NB4 (cell line): Measurements from ENCODE around the gene DMAC2L.

Source experiments
- POLR2A ChIP-seq: IDR thresholded peaks from 2 replicates; pipeline ENCODE4 v1.6.1; 2011; ENCODE audit warnings: mild to moderate bottlenecking; ENCODE audit not compliant: insufficient read length; ENCODE audit errors: extremely low read depth
- TF ChIP-seq, protein P1 (sequence below): IDR thresholded peaks from one replicate; pipeline ENCODE4 v1.5.1; 2012; ENCODE audit warnings: low read depth, low read length

DNA sequence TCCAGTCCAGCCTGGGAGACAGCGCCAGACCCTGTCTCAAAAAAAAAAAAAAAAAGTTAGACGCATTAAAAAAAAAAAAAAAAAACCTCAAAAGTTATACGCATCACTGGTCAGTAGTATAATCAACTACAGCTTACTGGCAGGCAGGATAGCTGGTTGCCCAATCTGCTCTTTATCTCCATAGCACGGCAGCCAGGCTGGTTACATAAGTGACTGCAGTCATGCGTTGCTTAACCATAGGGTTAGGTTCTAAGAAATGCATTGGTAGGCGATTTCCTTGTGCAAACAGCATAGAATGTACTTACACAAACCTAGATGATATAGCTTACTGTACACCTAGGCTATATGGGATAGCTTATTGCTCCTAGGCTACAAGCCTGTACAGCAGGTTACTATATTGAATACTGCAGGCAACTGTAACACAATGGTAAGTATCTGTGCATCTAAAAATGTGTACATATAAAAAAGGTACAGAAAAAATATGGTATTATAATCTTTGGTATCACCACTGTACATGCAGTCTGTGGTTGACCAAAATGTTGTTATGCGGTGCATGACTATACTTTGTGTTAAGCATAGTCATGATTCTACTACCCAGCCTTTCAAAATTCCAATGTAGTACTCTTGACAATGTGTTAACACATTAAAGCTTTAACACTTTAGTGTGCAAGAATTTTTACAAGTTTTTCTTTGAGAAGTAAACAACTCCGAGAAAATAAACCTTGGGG lies 8.2 kb upstream of the DMAC2L start:
- TF ChIP-seq, protein P1, sequence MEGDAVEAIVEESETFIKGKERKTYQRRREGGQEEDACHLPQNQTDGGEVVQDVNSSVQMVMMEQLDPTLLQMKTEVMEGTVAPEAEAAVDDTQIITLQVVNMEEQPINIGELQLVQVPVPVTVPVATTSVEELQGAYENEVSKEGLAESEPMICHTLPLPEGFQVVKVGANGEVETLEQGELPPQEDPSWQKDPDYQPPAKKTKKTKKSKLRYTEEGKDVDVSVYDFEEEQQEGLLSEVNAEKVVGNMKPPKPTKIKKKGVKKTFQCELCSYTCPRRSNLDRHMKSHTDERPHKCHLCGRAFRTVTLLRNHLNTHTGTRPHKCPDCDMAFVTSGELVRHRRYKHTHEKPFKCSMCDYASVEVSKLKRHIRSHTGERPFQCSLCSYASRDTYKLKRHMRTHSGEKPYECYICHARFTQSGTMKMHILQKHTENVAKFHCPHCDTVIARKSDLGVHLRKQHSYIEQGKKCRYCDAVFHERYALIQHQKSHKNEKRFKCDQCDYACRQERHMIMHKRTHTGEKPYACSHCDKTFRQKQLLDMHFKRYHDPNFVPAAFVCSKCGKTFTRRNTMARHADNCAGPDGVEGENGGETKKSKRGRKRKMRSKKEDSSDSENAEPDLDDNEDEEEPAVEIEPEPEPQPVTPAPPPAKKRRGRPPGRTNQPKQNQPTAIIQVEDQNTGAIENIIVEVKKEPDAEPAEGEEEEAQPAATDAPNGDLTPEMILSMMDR: no peak
- TF ChIP-seq POLR2A: no peak
